K562 (cell line): ENCODE data around the gene BCAR3. TPM values are rescaled to one million over a fixed set of nuclear protein-coding genes. Genes with fewer than 3 reads are reported as not detected.

Experiments used
- ATAC-seq: fragments of 200-7000 bp; cut with Tn5 transposase; 3 replicates; pipeline ENCODE4 v1.9.1; 2020; ENCODE audit warnings: moderate library complexity
- BruUV-seq: library from RNA; stranded (reverse); fragments of 400-500 nt; replicated peaks from 2 replicates; lab custom pipeline; 2021; lab: Mats Ljungman, UMichigan
- CTCF ChIA-PET: fragments of 300-600 bp; formaldehyde crosslinking; extraction: SDS; loops from one replicate; lab custom pipeline; 2021; ENCODE audit warnings: low intra/inter-chr PET ratio; lab: Yijun Ruan, JAX
- POLR2A ChIA-PET: fragments of 300-600, 350-650 bp; sonication (Branson Sonifier 250); formaldehyde crosslinking; extraction: SDS; loops from one replicate; lab custom pipeline; 2021; ENCODE audit warnings: antibody characterized with exemption, inconsistent platforms; lab: Yijun Ruan, JAX
- DNase-seq, 4 experiments: peaks; one replicate each; pipeline versions ENCODE4 v3.0.0 to v3.0.0-alpha.2; 2011 to 2018; ENCODE audit warnings: low spot score in 3 of 4, mixed read lengths in 3 of 4; ENCODE audit errors: extremely low read depth in 1 of 4
- FAIRE-seq: peaks from 2 replicates; lab custom pipeline; 2011; peaks lifted over from hg19 to GRCh38; lab: Jason Lieb, UNC
- H2AFZ ChIP-seq: 2 replicates; pipeline ENCODE4 v1.6.0; 2011; ENCODE audit warnings: low read depth, low read length, control low read depth, inconsistent platforms
- H3K27ac ChIP-seq: fragments of 200-600 bp; 3 replicates; pipeline ENCODE4 v1.8.0; 2011; ENCODE audit warnings: low read depth, mild to moderate bottlenecking, control low read depth, inconsistent platforms, low read length, moderate library complexity, mixed read lengths; ENCODE audit errors: extremely low read depth
- H3K27me3 ChIP-seq, 2 experiments: fragments of 300-600 bp in 1 of 2; 2 replicates in 1 of 2; 3 replicates in 1 of 2; pipeline versions ENCODE4 v1.6.0 to v1.8.0; 2011; ENCODE audit warnings: inconsistent platforms in 2 of 2, low read length in 2 of 2, mild to moderate bottlenecking in 1 of 2, mixed read lengths in 1 of 2, moderate library complexity in 1 of 2; ENCODE audit not compliant: control insufficient read depth in 2 of 2, insufficient read depth in 2 of 2
- H3K36me3 ChIP-seq: fragments of 300-600 bp; 3 replicates; pipeline ENCODE4 v1.8.0; 2011; ENCODE audit warnings: mild to moderate bottlenecking, low read length, inconsistent platforms; ENCODE audit not compliant: control insufficient read depth, insufficient read depth
- H3K4me1 ChIP-seq, 2 experiments: fragments of 200-600 bp in 1 of 2; replicated peaks in 1 of 2; 2 replicates in 1 of 2; 3 replicates in 1 of 2; pipeline versions ENCODE4 v1.5.1 to v1.8.0; 2011; ENCODE audit warnings: inconsistent platforms in 2 of 2, low read length in 2 of 2, mild to moderate bottlenecking in 1 of 2, mixed read lengths in 1 of 2, moderate library complexity in 1 of 2; ENCODE audit not compliant: control insufficient read depth in 2 of 2, insufficient read depth in 2 of 2
- H3K4me2 ChIP-seq: 2 replicates; pipeline ENCODE4 v1.6.1; 2011; ENCODE audit warnings: low read length, control low read depth, inconsistent platforms, mixed read lengths; ENCODE audit not compliant: insufficient read depth
- H3K4me3 ChIP-seq: fragments of 200-600 bp; sonication (generic), shearing (Covaris generic); 2 replicates; pipeline ENCODE4 v1.5.1; 2016; ENCODE audit warnings: control low read depth, inconsistent platforms
- H3K79me2 ChIP-seq: fragments of 200-600 bp; 3 replicates; pipeline ENCODE4 v1.8.0; 2011; ENCODE audit warnings: low read length, inconsistent platforms; ENCODE audit not compliant: control insufficient read depth, insufficient read depth
- H3K9ac ChIP-seq, 2 experiments: 2 replicates each; pipeline versions ENCODE4 v1.6.0 to v1.6.1; 2011; ENCODE audit warnings: low read depth in 2 of 2, low read length in 2 of 2, control low read depth in 1 of 2, inconsistent platforms in 1 of 2, mild to moderate bottlenecking in 1 of 2, mixed read lengths in 1 of 2; ENCODE audit not compliant: insufficient read depth in 1 of 2
- H3K9me1 ChIP-seq: one replicate; pipeline ENCODE4 v1.6.0; 2011; ENCODE audit warnings: inconsistent platforms, mild to moderate bottlenecking, low read length, moderate library complexity; ENCODE audit not compliant: control insufficient read depth, insufficient read depth
- H3K9me3 ChIP-seq: replicated peaks from 2 replicates; pipeline ENCODE4 v1.5.1; 2011; ENCODE audit warnings: low read depth, low read length, inconsistent platforms; ENCODE audit not compliant: control insufficient read depth, insufficient read depth
- H4K20me1 ChIP-seq: replicated peaks from 2 replicates; pipeline ENCODE4 v1.6.1; 2011; ENCODE audit warnings: low read length, inconsistent platforms, mixed read lengths; ENCODE audit not compliant: control insufficient read depth, insufficient read depth
- BCL6 ChIP-seq: fragments of 250-450 bp; sonication (Bioruptor Pico); IDR thresholded peaks from 2 replicates; pipeline ENCODE4 v1.4.0; 2020
- KLF6 ChIP-seq: fragments of 250-450 bp; sonication (Bioruptor Pico); IDR thresholded peaks from 2 replicates; pipeline ENCODE4 v1.4.0; 2020; ENCODE audit warnings: mild to moderate bottlenecking, moderate library complexity, borderline replicate concordance
- NR0B1 ChIP-seq: fragments of 450-650 bp; IDR thresholded peaks from one replicate; pipeline ENCODE4 v1.6.1; 2018; ENCODE audit warnings: mild to moderate bottlenecking, moderate library complexity; ENCODE audit not compliant: partially characterized antibody
- NR2C1 ChIP-seq, 2 experiments: fragments of 450-650 bp; IDR thresholded peaks; 2 replicates each; pipeline ENCODE4 v1.6.1; 2017; ENCODE audit warnings: mild to moderate bottlenecking in 2 of 2, antibody characterized with exemption in 1 of 2, inconsistent platforms in 1 of 2, missing compliant biosample characterization in 1 of 2, missing genetic modification characterization in 1 of 2
- SMARCA4 ChIP-seq: fragments of 450-650 bp; IDR thresholded peaks from 2 replicates; pipeline ENCODE4 v1.6.1; 2016
- TRIM24 ChIP-seq, 2 experiments: fragments of 450-650 bp; IDR thresholded peaks; 2 replicates each; pipeline ENCODE4 v1.6.1; 2016
- ZBTB2 ChIP-seq: fragments of 450-650 bp; IDR thresholded peaks from 2 replicates; pipeline ENCODE4 v1.6.1; 2016; ENCODE audit warnings: antibody characterized with exemption
- ZBTB33 ChIP-seq: sonication (generic); formaldehyde crosslinking; IDR thresholded peaks from 2 replicates; pipeline ENCODE4 v1.8.1; 2023; ENCODE audit warnings: mild to moderate bottlenecking, missing genetic modification reagents
- ZKSCAN3 ChIP-seq: fragments of 250-450 bp; sonication (Bioruptor Pico); IDR thresholded peaks from 2 replicates; pipeline ENCODE4 v1.4.0; 2020
- ZNF175 ChIP-seq: fragments of 200-800 bp; sonication (Bioruptor generic); IDR thresholded peaks from 2 replicates; pipeline ENCODE4 v1.6.1; 2016; ENCODE audit warnings: low read depth, mild to moderate bottlenecking, missing genetic modification characterization, missing compliant biosample characterization
- ZNF384 ChIP-seq: IDR thresholded peaks from 2 replicates; pipeline ENCODE4 v1.6.1; 2012; ENCODE audit warnings: low read depth, low read length, improper control_type of control experiment
- ZNF639 ChIP-seq, 2 experiments: fragments of 200-800 bp in 1 of 2; sonication (Bioruptor generic) in 1 of 2; sonication (generic) in 1 of 2; formaldehyde crosslinking in 1 of 2; IDR thresholded peaks in 1 of 2; conservative IDR thresholded peaks in 1 of 2; 2 replicates each; pipeline versions ENCODE4 v1.5.0 to v1.6.1; 2016 to 2020; ENCODE audit warnings: missing compliant biosample characterization in 1 of 2, missing genetic modification characterization in 1 of 2, missing genetic modification reagents in 1 of 2
- ZNF644 ChIP-seq: fragments of 200-800 bp; sonication (Bioruptor generic); IDR thresholded peaks from 2 replicates; pipeline ENCODE4 v1.6.1; 2016; ENCODE audit warnings: low read depth, missing genetic modification characterization, missing compliant biosample characterization
- ZNF668 ChIP-seq: fragments of 250-450 bp; sonication (Bioruptor Pico); IDR thresholded peaks from 2 replicates; pipeline ENCODE4 v1.8.0; 2022; ENCODE audit warnings: mild to moderate bottlenecking, inconsistent platforms
- ZNF778 ChIP-seq: fragments of 450-650 bp; formaldehyde crosslinking; IDR thresholded peaks from 2 replicates; pipeline ENCODE4 v1.4.0; 2020; ENCODE audit warnings: mild to moderate bottlenecking, moderate library complexity
- WGBS: fragments of 100-300 bp; shearing (Covaris generic); methylation state at CpG from one replicate; pipeline ENCODE4 v1.1.6; 2016; ENCODE audit warnings: low coverage, mixed read lengths; ENCODE audit not compliant: insufficient coverage; ENCODE audit errors: missing lambda C conversion rate; 5-methylcytosine and 5-hydroxymethylcytosine counted together
- in situ Hi-C: fragments of 300-500 bp; cut with MboI; formaldehyde crosslinking; loops from 4 replicates; pipeline ENCODE4 v1.15.0; 2018; ENCODE audit warnings: inconsistent platforms, mixed read lengths
- intact Hi-C: fragments of 100-400 bp; cut with micrococcal nuclease; formaldehyde crosslinking; loops from 2 replicates; pipeline ENCODE4 v1.14.2; 2022
- polyA plus RNA-seq, 8 experiments: library from polyadenylated mRNA; depleted of rRNA in 4 of 8; stranded (reverse) in 5 of 8; unstranded in 3 of 8; fragments of >200 nt; fragmentation: Nextera tagmentation in 2 of 8; fragmentation: Illumina TruSeq in 1 of 8; extraction: Ambion mirVana in 2 of 8; extraction: Trizol in 1 of 8; gene quantifications; 2 replicates each; pipeline versions ENCODE4 v1.2.1 to v1.2.3, GENCODE V29; 2011 to 2014; ENCODE audit warnings: inconsistent platforms in 1 of 8, missing spikeins in 1 of 8
- total RNA-seq, 7 experiments: library from RNA; depleted of rRNA in 6 of 7; stranded (reverse); fragments of >200 nt in 6 of 7; fragmentation: Illumina TruSeq in 2 of 7; extraction: Trizol in 2 of 7; gene quantifications; 2 replicates each; pipeline versions ENCODE4 v1.2.1 to v1.2.3, GENCODE V29; 2011 to 2021; ENCODE audit warnings: low replicate concordance in 1 of 7

Gene BCAR3
- total and polyA plus RNA-seq, 9 of the 15 experiments (the other 6 are each of a cell fraction or from before 2014, with no cell fraction given) = 1.8 to 6.3 (median 3.8) TPM

- intact Hi-C loops (no loop called here), in situ Hi-C loops (no loop called here)
- Histone ChIP-seq H3K79me2 (no peaks in the 10 kb centered on the region), H4K20me1 (no peaks in the 10 kb centered on the region), H2AFZ (no peak overlapping the region), H3K36me3 (no peaks in the 10 kb centered on the region), H3K9me3 (no peaks in the 10 kb centered on the region), H3K9ac (no peak overlapping the region; a peak in 1 of 4 replicates), H3K27ac (no peak overlapping the region), H3K4me3 (no peak overlapping the region), H3K4me1 (no peaks in the 10 kb centered on the region), H3K4me2 (no peak overlapping the region), H3K27me3 (peaks cover 0 to 49% of the 10 kb centered on the region in 2 experiments; a peak in 3 of 5 replicates), H3K9me1 (no peaks in the 10 kb centered on the region)
- ATAC-seq (no peak), FAIRE-seq (no peak), DNase-seq (no peak)
- CTCF ChIA-PET = no interaction called here
- POLR2A ChIA-PET = interaction anchor here (0.7 kb wide), 1 partner anchor 32 kb away, joined by 3 read pairs; no protein-coding TSS in a partner anchor
- BruUV-seq = no TSS peak
- WGBS = 9% methylated on average over 5 of the region's 6 CpGs
- TF ChIP-seq KLF6 (CRISPR knock-in tag) (no peak), ZBTB33 (CRISPR knock-in tag) (no peak), NR2C1 (IDR thresholded peaks at IDR 0.05) (no peak), NR2C1 (tag; IDR thresholded peaks at IDR 0.05) (no peak), ZNF644 (tag) (no peak), TRIM24 (IDR thresholded peaks at IDR 0.05) (no peak), ZNF384 (no peak), BCL6 (CRISPR knock-in tag) (no peak), ZBTB2 (no peak), ZNF639 (CRISPR knock-in tag; conservative IDR thresholded peaks at IDR 0.05 in 1 of 2, IDR thresholded peaks at IDR 0.05 in 1 of 2) (no peak), SMARCA4 (no peak), ZNF175 (CRISPR knock-in tag) (no peak), ZNF778 (CRISPR knock-in tag) (no peak), NR0B1 (no peak), ZKSCAN3 (no peak), ZNF668 (no peak)
Observed at GRCh38 chr1:93723110-93723509, 41.5 kb upstream of the BCAR3 start.
